ENCODE measurements around the gene COX6B2.
"Not testable (repeated sequence)": the region's sequence is repeated elsewhere in the genome, so short reads cannot be mapped to it uniquely, and the experiment has no call there.

COX6B2 gene

DNA sequence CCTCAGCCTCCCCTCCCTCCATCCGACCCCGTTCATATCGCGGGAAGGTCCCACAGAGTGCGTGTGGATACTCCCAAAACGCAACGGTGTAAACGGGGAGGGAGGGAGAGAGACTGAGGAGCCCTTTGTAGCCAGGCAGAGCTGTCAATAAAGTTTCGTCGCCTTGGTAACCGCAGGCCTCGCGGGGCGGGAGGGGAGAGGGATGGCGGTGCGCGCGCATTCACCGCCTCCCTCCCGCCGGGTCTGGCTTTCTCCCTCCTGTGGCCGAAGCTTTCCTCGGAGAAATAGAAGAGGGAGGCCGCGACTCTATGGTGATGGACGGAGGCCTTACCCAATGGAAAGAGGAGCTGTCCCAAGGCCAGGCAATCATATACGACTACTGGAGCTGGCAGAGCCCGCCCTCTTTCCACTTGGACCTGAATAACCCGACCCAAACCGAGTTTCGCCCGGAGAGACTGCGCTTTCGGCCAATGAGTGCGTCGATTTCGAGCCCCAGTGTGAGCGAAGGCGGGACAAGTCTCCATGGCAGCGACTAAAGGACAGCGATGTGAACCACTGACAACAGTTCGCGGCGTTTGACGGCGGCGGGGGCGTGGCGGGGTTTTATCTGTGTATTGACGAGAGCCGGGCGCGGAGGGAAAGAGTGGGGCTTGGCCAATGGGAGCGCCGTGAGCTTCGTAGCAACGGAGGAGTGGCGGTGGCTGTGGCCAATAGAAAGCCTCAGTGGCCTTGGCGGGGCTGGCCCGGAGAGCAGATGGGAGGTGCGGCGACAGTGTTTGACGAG is 15.2 kb downstream of the COX6B2 start, which contains the start of gene KMT5C:
KMT5C (plus strand) TSS at position 772 of the 784 bp plus-strand sequence. CDS start 2,061 bp downstream, outside the sequence.
- TF ChIP-seq, protein P1, sequence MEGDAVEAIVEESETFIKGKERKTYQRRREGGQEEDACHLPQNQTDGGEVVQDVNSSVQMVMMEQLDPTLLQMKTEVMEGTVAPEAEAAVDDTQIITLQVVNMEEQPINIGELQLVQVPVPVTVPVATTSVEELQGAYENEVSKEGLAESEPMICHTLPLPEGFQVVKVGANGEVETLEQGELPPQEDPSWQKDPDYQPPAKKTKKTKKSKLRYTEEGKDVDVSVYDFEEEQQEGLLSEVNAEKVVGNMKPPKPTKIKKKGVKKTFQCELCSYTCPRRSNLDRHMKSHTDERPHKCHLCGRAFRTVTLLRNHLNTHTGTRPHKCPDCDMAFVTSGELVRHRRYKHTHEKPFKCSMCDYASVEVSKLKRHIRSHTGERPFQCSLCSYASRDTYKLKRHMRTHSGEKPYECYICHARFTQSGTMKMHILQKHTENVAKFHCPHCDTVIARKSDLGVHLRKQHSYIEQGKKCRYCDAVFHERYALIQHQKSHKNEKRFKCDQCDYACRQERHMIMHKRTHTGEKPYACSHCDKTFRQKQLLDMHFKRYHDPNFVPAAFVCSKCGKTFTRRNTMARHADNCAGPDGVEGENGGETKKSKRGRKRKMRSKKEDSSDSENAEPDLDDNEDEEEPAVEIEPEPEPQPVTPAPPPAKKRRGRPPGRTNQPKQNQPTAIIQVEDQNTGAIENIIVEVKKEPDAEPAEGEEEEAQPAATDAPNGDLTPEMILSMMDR (IDR thresholded peaks at IDR 0.05; ENCODE audit: low read depth, low read length, missing control alignments) = no peak
- DNase-seq (ENCODE audit: low read depth) = peak; percentile 100
- H3K4me3 ChIP-seq (ENCODE audit: low read depth, low read length) = peak within 1 kb of the TSS; percentile 91

DNA sequence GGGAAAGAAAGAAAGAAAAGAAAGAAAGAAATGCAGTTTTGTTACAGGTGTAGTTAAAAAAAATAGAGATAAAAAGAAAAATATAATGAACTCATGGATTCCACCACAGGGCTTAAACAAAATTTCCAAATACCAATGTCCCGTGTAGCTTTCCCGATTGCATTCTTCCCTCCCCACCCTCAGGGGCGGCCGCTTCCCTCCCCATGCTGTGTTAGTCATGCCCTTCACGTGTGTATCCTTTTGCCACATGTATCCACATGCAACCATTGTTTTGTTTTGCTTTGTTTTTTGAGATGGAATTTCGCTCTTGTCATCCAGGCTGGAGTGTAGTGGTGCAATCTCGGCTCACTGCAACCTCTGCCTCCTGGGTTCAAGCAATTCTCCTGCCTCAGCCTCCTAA is 18.4 kb downstream of the COX6B2 start:
- TF ChIP-seq, protein P1 (IDR thresholded peaks at IDR 0.05; ENCODE audit: low read depth, low read length, missing control alignments) = no peak
- no peak for DNase-seq (ENCODE audit: low read depth)
- H3K4me3 ChIP-seq (ENCODE audit: low read depth, low read length) = no peak overlapping the region

DNA sequence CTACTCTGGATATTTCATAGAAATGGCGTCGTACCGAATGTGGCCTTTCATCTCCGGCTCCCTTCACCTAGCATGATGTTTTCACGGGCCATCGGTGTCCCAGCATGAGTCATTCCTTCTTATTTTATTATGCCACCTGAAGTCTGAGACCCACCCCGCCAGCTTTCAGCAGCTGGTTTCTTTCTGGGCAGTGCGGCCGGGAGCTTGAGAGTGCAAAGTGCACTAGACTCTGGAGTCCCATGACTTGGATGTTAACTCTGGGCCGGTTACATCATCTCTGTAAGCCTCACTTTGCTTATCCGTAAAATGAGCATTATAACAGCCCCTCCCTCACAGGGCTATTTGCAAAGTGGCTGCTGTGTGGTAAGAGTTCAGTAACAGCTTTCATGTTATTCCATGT is 20.6 kb downstream of the COX6B2 start:
- H3K4me3 ChIP-seq (ENCODE audit: low read depth, low read length) = no peak overlapping the region
- TF ChIP-seq, protein P1 (IDR thresholded peaks at IDR 0.05; ENCODE audit: low read depth, low read length, missing control alignments) = no peak
- no peak for DNase-seq (ENCODE audit: low read depth)

DNA sequence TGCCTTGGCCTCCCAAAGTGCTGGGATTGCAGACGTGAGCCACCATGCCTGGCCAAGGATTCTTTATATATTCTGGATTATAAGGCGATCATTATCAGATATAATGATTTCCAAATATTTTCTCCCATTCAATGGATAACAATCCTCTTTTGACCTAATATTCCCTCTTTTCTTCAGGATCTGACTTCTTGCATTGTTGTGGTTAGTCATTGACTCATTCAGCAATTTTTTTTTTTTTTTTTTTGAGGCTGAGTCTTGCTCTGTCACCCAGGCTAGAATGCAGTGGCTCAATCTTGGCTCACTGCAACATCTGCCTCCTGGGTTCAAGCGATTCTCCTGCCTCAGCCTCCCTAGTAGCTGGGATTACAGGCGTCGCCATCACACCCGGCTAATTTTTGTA is 24.7 kb downstream of the COX6B2 start:
- H3K4me3 ChIP-seq (ENCODE audit: low read depth, low read length); DNase-seq (ENCODE audit: low read depth): not testable (repeated sequence)

DNA sequence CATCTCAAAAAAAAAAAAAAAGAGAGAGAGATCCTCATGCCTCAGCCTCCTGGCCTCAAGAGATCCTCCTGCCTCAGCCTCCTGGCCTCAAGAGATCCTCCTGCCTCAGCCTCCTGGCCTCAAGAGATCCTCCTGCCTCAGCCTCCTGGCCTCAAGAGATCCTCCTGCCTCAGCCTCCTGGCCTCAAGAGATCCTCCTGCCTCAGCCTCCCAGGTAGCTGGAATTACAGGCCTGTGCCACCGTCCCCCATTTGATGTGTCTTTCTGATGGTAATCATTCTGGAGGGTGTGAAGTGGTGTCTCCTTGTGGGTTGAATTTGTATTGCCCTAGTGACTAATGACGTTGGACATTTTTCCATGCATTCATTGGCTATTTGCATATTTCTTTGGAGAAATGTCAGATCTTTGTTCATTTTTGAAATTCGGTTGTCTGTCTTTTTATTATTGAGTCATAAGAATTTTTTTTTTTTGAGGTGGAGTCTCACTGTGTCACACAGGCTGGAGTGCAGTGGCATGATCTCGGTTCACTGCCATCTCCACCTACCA is 25.7 kb downstream of the COX6B2 start:
- DNase-seq (ENCODE audit: low read depth); H3K4me3 ChIP-seq (ENCODE audit: low read depth, low read length): not testable (repeated sequence)

DNA sequence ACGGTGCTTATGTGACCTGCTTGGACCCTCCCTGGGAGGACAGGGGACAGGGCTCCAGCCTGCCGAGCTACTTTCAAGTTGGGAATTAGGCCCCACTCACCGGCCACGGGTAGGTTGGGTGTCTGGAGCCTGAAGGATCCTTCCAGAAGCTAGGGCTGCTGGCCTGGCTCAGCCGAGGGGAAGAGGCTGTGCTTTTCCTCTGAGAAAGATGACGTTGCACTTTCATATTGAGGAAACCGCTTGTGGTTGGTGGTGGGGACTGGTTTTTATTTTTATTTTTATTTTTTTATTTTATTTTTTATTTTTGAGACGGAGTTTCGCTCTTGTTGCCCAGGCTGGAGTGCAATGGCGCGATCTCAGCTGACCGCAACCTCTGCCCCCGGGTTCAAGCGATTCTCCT is 29.3 kb downstream of the COX6B2 start, which contains the start of gene TMEM150B:
TMEM150B (minus strand) TSS at position 170 of the 400 bp plus-strand sequence. CDS start 4,305 bp downstream, outside the sequence.
- TF ChIP-seq, protein P1 (IDR thresholded peaks at IDR 0.05; ENCODE audit: low read depth, low read length, missing control alignments) = no peak
- DNase-seq (ENCODE audit: low read depth) = no peak
- H3K4me3 ChIP-seq (ENCODE audit: low read depth, low read length) = no peak within 1 kb of the TSS; the same call in 1 of the 2 replicates

DNA sequence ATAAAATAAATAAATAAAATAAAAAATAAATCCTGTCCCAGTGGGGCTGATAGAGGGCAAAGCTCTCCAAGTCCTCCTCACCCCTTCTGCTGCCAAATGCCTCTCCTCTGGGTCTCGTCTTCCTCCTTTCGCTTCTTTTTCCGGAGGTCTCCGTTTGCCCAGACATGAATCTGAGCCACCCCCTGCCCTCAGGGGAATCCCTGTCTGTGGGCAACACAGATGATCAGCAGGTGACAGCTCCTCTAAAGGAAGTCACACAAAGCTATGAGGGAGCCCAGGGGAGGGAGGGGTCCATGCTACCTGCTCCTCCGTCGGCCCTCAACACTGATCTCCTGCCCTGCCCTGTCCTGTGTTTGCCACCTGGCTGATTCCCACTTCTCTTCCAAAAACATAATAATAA is 29.9 kb downstream of the COX6B2 start:
- no peak overlapping the region; the same call in 1 of the 2 replicates for H3K4me3 ChIP-seq (ENCODE audit: low read depth, low read length)
- TF ChIP-seq, protein P1 (IDR thresholded peaks at IDR 0.05; ENCODE audit: low read depth, low read length, missing control alignments) = no peak
- no peak for DNase-seq (ENCODE audit: low read depth)
